Panc1 (cell line): ENCODE results near the gene PRRG3. TPM values are rescaled to one million over a fixed set of nuclear protein-coding genes. Genes with fewer than 3 reads are reported as not detected.
A peak's percentile ranks its signal among the peaks of the same experiment; 100 is the strongest.

Experiments
- ATAC-seq: fragments of 200-7000 bp; cut with Tn5 transposase; 2 replicates; pipeline ENCODE4 v1.9.1; 2020; ENCODE audit warnings: mild to moderate bottlenecking, moderate library complexity
- BruUV-seq: library from RNA; stranded (reverse); fragments of 400-500 nt; replicated peaks from 2 replicates; lab custom pipeline; 2021; lab: Mats Ljungman, UMichigan
- CTCF ChIA-PET: fragments of 300-600 bp; sonication (Branson Sonifier 250); formaldehyde crosslinking; loops from one replicate; lab custom pipeline; 2022; ENCODE audit warnings: antibody characterized with exemption; lab: Charles Lee
- POLR2A ChIA-PET: fragments of 300-600 bp; sonication (Branson Sonifier 250); formaldehyde crosslinking; loops from one replicate; lab custom pipeline; 2022; ENCODE audit warnings: antibody characterized with exemption; lab: Charles Lee
- DNase-seq: peaks from one replicate; pipeline ENCODE4 v3.0.0-alpha.2; 2010; ENCODE audit warnings: low read depth, low spot score
- H3K27ac ChIP-seq: 2 replicates; pipeline ENCODE4 v1.5.1; 2011; ENCODE audit warnings: mild to moderate bottlenecking, low read length, inconsistent platforms
- H3K27me3 ChIP-seq: fragments of 200-500 bp; sonication (Bioruptor generic); 2 replicates; pipeline ENCODE4 v1.6.0; 2014; ENCODE audit warnings: low read length, inconsistent platforms; ENCODE audit not compliant: control insufficient read depth, insufficient read depth
- H3K36me3 ChIP-seq: fragments of 200-500 bp; sonication (Bioruptor generic); 2 replicates; pipeline ENCODE4 v1.5.1; 2014; ENCODE audit warnings: inconsistent platforms, mild to moderate bottlenecking, low read length, moderate library complexity; ENCODE audit not compliant: control insufficient read depth, insufficient read depth
- H3K4me1 ChIP-seq: 2 replicates; pipeline ENCODE4 v1.5.1; 2011; ENCODE audit warnings: inconsistent platforms, mild to moderate bottlenecking, low read length, moderate library complexity; ENCODE audit not compliant: control insufficient read depth, insufficient read depth
- H3K4me3 ChIP-seq, 2 experiments: 2 replicates each; pipeline ENCODE4 v1.5.1; 2011 to 2012; ENCODE audit warnings: low read depth in 2 of 2, low read length in 2 of 2, mild to moderate bottlenecking in 2 of 2, inconsistent platforms in 1 of 2, moderate library complexity in 1 of 2
- H3K9me3 ChIP-seq: fragments of 200-500 bp; sonication (Bioruptor generic); 2 replicates; pipeline ENCODE4 v1.5.1; 2014; ENCODE audit warnings: low read depth, mild to moderate bottlenecking, inconsistent platforms, low read length, moderate library complexity; ENCODE audit not compliant: control insufficient read depth, insufficient read depth
- POLR2AphosphoS5 ChIP-seq: IDR thresholded peaks from 2 replicates; pipeline ENCODE4 v1.6.1; 2012; ENCODE audit warnings: mild to moderate bottlenecking, low read depth, low read length, moderate library complexity
- SIN3A ChIP-seq: IDR thresholded peaks from 2 replicates; pipeline ENCODE4 v1.6.1; 2012; ENCODE audit warnings: low read depth, mild to moderate bottlenecking, low read length, moderate library complexity, borderline replicate concordance; ENCODE audit not compliant: insufficient read depth
- TCF7L2 ChIP-seq: IDR thresholded peaks from 2 replicates; pipeline ENCODE4 v1.6.1; 2011; ENCODE audit warnings: mild to moderate bottlenecking, low read depth, low read length, inconsistent platforms
- in situ Hi-C: cut with HindIII; loops from 2 replicates; pipeline ENCODE4 v1.10.0; 2016; ENCODE audit warnings: low sequenced_read_pairs, low pct_unique_long_range_greater_than_20kb
- intact Hi-C: fragments of 100-400 bp; cut with micrococcal nuclease; formaldehyde crosslinking; loops from one replicate; pipeline ENCODE4 v1.10.0; 2022; ENCODE audit not compliant: unreplicated experiment
- total RNA-seq: library from RNA; stranded (reverse); gene quantifications from one replicate; pipeline ENCODE4 v1.2.1, GENCODE V29; 2021; ENCODE audit not compliant: unreplicated experiment
- TF ChIP-seq, protein P1 (sequence below): fragments of 450-650 bp; IDR thresholded peaks from 2 replicates; pipeline ENCODE4 v1.5.1; 2017; ENCODE audit warnings: mild to moderate bottlenecking
- TF ChIP-seq, protein P2 (sequence below), 2 experiments: IDR thresholded peaks; 2 replicates each; pipeline ENCODE4 v1.6.1; 2011 to 2012; ENCODE audit warnings: low read depth in 2 of 2, control low read depth in 1 of 2, low read length in 1 of 2, mild to moderate bottlenecking in 1 of 2, moderate library complexity in 1 of 2; ENCODE audit not compliant: insufficient read depth in 1 of 2

PRRG3 gene
- total RNA-seq, 1 experiment from 2014 or later, result not detected

DNA sequence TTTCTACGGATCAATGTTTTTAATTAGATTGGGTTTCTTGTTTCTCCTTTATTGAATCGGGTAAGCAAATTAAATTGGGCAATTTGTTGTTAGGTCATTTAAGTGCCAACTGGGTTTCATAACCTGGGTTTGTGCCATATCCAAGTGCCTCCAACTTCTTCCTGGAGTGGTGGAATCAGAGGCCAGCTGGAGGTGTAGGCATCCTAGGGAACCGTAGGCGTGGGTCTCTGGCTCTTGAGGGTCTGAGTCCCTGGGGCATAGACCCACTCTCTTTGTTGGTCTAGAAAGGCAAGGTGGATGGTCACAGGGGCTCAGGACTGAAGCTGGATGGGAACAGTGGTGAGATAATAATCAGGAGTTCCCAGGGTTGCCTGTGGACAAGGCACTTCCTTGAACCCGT lies 57.6 kb downstream of the PRRG3 start:
- no peak for TF ChIP-seq SIN3A
- TF ChIP-seq, protein P1, sequence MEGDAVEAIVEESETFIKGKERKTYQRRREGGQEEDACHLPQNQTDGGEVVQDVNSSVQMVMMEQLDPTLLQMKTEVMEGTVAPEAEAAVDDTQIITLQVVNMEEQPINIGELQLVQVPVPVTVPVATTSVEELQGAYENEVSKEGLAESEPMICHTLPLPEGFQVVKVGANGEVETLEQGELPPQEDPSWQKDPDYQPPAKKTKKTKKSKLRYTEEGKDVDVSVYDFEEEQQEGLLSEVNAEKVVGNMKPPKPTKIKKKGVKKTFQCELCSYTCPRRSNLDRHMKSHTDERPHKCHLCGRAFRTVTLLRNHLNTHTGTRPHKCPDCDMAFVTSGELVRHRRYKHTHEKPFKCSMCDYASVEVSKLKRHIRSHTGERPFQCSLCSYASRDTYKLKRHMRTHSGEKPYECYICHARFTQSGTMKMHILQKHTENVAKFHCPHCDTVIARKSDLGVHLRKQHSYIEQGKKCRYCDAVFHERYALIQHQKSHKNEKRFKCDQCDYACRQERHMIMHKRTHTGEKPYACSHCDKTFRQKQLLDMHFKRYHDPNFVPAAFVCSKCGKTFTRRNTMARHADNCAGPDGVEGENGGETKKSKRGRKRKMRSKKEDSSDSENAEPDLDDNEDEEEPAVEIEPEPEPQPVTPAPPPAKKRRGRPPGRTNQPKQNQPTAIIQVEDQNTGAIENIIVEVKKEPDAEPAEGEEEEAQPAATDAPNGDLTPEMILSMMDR, result no peak
- TF ChIP-seq, protein P2, sequence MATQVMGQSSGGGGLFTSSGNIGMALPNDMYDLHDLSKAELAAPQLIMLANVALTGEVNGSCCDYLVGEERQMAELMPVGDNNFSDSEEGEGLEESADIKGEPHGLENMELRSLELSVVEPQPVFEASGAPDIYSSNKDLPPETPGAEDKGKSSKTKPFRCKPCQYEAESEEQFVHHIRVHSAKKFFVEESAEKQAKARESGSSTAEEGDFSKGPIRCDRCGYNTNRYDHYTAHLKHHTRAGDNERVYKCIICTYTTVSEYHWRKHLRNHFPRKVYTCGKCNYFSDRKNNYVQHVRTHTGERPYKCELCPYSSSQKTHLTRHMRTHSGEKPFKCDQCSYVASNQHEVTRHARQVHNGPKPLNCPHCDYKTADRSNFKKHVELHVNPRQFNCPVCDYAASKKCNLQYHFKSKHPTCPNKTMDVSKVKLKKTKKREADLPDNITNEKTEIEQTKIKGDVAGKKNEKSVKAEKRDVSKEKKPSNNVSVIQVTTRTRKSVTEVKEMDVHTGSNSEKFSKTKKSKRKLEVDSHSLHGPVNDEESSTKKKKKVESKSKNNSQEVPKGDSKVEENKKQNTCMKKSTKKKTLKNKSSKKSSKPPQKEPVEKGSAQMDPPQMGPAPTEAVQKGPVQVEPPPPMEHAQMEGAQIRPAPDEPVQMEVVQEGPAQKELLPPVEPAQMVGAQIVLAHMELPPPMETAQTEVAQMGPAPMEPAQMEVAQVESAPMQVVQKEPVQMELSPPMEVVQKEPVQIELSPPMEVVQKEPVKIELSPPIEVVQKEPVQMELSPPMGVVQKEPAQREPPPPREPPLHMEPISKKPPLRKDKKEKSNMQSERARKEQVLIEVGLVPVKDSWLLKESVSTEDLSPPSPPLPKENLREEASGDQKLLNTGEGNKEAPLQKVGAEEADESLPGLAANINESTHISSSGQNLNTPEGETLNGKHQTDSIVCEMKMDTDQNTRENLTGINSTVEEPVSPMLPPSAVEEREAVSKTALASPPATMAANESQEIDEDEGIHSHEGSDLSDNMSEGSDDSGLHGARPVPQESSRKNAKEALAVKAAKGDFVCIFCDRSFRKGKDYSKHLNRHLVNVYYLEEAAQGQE (IDR thresholded peaks at IDR 0.05; ENCODE audit: insufficient read depth in 1 of 2, low read depth in 2 of 2, low read length in 1 of 2), result no peak
- TF ChIP-seq POLR2AphosphoS5, result no peak
- no peak for TF ChIP-seq TCF7L2
- no peaks in the 10 kb centered on the region for H3K4me1 ChIP-seq
- no peak overlapping the region for H3K4me3 ChIP-seq
- CTCF ChIA-PET, result interaction anchor here (1.2 to 1.5 kb wide), 2 partner anchors 879 to 883 kb away, joined by 4 to 10 read pairs; no protein-coding TSS in a partner anchor
- no peaks in the 10 kb centered on the region; the same call in 1 of the 2 replicates for H3K27me3 ChIP-seq
- no peaks in the 10 kb centered on the region for H3K9me3 ChIP-seq
- POLR2A ChIA-PET, result no interaction called here
- H3K36me3 ChIP-seq, result no peaks in the 10 kb centered on the region
- in situ Hi-C loops (no loop called here), intact Hi-C loops (loop anchor here (2.0 to 10.0 kb wide), 3 partner anchors 372 to 1064 kb away; partner anchors contain the start of gene GABRQ)
- ATAC-seq (no peak), DNase-seq (no peak)
- no peak overlapping the region for H3K27ac ChIP-seq
- no TSS peak for BruUV-seq

DNA sequence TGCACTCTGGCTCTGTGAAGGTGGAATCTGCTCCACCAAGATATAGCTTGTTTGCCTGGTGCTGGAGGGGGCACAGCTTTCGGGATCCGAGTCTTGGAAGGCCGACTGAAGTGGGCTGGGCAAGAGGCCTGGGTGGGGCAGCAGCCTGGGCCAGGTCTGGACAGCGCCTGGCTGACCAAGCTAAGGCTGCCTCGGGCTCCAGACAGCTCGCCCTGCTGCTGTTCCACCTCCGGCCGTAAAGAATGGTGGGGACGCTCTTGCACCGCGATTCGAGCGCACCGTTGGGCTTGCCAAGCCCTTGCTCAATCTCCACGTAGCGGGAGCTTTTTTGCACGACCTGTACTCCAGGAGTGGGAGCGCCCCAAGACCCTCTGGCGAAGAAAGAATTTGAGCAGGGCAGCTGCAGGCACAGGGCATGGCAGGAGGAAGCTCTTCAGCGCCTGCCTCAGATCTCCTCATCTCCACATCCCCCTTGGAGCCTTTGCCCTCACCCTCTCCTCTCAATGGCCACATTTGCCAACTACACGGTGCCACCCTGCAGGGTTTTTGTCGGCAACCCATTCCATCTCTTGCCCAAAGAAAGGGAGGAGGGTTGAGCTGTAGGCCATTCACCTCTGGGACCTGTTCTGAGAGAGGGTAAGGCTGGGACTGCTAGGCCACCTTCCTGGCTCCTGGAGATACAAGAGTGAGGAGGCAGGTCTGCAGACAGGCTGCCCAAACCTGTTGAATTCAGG lies 58.2 kb downstream of the PRRG3 start:
- ChIA-PET CTCF (interaction anchor here (1.2 to 1.5 kb wide), 2 partner anchors 879 to 882 kb away, joined by 4 to 10 read pairs; no protein-coding TSS in a partner anchor), POLR2A (no interaction called here)
- H3K4me3 ChIP-seq, result no peak overlapping the region
- DNase-seq (peak; percentile 22), ATAC-seq (peak; percentile 89)
- TF ChIP-seq POLR2AphosphoS5, result no peak
- TF ChIP-seq TCF7L2, result no peak
- TF ChIP-seq, protein P1, result peak; percentile 88
- no peak for TF ChIP-seq SIN3A
- TF ChIP-seq, protein P2 (IDR thresholded peaks at IDR 0.05; ENCODE audit: insufficient read depth in 1 of 2, low read depth in 2 of 2, low read length in 1 of 2), result peak; percentile 54 to 82; a peak in 3 of 4 replicates
- H3K36me3 ChIP-seq, result no peaks in the 10 kb centered on the region
- intact Hi-C loops (loop anchor here (2.0 to 10.0 kb wide), 3 partner anchors 371 to 1063 kb away; partner anchors contain the start of gene GABRQ), in situ Hi-C loops (no loop called here)
- H3K27me3 ChIP-seq, result no peaks in the 10 kb centered on the region; the same call in 1 of the 2 replicates
- no peaks in the 10 kb centered on the region for H3K4me1 ChIP-seq
- no peaks in the 10 kb centered on the region for H3K9me3 ChIP-seq
- BruUV-seq, result no TSS peak
- H3K27ac ChIP-seq, result no peak overlapping the region
